CD4-positive, alpha-beta T cell treated with Interleukin-17A for 1 hour (primary cell): ENCODE results near the gene TSKU.
A peak's percentile ranks its signal among the peaks of the same experiment; 100 is the strongest.

Experiments
- DNase-seq: peaks from one replicate; pipeline ENCODE4 v3.0.0-alpha.2; 2020

TSKU gene

GRCh38 chr11:76783294-76783895, at the start of gene TSKU:
Gene TSKU, plus strand, starts transcription at chr11:76783356. Its CDS starts 12,261 bp downstream, at chr11:76795617.
- no peak for DNase-seq

- DNase-seq = peak; percentile 72
Measured at GRCh38 chr11:76733906-76734305, 49.2 kb upstream of the TSKU start.

GRCh38 chr11:76734456-76735420, 48.4 kb upstream of the TSKU start:
- DNase-seq = no peak

- no peak for DNase-seq
Measured at GRCh38 chr11:76735841-76736240, 47.3 kb upstream of the TSKU start.

GRCh38 chr11:76736266-76736665, 46.9 kb upstream of the TSKU start:
- no peak for DNase-seq

- no peak for DNase-seq
Measured at GRCh38 chr11:76736773-76737495, 46.2 kb upstream of the TSKU start.

GRCh38 chr11:76738618-76739240, 44.4 kb upstream of the TSKU start:
- no peak for DNase-seq

- no peak for DNase-seq
Measured at GRCh38 chr11:76739798-76740197, 43.4 kb upstream of the TSKU start.

GRCh38 chr11:76740772-76741171, 42.4 kb upstream of the TSKU start:
- DNase-seq = no peak

- DNase-seq = no peak
Measured at GRCh38 chr11:76742902-76743301, 40.3 kb upstream of the TSKU start.

GRCh38 chr11:76744186-76745043, 38.7 kb upstream of the TSKU start:
- no peak for DNase-seq

- no peak for DNase-seq
Measured at GRCh38 chr11:76745044-76745376, 38.1 kb upstream of the TSKU start.

GRCh38 chr11:76745561-76746207, 37.5 kb upstream of the TSKU start:
- no peak for DNase-seq

GRCh38 chr11:76747153-76747914, 35.8 kb upstream of the TSKU start:
- no peak for DNase-seq

GRCh38 chr11:76747915-76748860, 35.0 kb upstream of the TSKU start:
- no peak for DNase-seq

GRCh38 chr11:76748948-76749347, 34.2 kb upstream of the TSKU start:
- no peak for DNase-seq

- DNase-seq = no peak
Measured at GRCh38 chr11:76750067-76750466, 33.1 kb upstream of the TSKU start.

- no peak for DNase-seq
Measured at GRCh38 chr11:76750746-76751145, 32.4 kb upstream of the TSKU start.

- DNase-seq = no peak
Measured at GRCh38 chr11:76752321-76753143, 30.6 kb upstream of the TSKU start.
